ENCODE measurements around the gene CEP192.

DNA sequence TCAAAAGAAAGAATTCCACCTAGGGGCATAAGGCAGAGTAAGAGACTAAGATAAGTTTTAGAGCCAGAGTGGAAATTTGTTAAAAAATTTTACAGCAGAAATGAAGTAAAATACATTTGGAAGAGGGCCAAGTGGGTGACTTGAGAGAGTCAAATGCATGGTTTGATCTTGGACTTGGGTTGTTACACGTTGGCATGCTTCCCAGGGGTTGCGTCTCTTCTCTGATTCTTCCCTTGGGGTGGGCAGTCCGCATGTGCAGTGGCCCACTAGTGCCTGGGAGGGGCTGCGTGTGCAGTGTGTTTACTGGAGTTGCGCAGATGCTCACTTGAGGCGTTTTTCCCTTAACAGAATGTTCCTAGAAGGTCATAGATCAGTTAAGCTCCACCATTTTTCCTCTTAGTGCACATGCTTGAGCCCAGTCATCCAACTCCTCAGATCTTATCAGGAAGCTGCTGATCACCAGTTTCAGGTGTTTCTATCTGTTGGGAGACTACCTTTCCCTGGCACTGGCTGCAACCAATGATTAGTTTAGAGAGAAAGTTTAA is 30.2 kb upstream of the CEP192 start:
- TF ChIP-seq, protein P1, sequence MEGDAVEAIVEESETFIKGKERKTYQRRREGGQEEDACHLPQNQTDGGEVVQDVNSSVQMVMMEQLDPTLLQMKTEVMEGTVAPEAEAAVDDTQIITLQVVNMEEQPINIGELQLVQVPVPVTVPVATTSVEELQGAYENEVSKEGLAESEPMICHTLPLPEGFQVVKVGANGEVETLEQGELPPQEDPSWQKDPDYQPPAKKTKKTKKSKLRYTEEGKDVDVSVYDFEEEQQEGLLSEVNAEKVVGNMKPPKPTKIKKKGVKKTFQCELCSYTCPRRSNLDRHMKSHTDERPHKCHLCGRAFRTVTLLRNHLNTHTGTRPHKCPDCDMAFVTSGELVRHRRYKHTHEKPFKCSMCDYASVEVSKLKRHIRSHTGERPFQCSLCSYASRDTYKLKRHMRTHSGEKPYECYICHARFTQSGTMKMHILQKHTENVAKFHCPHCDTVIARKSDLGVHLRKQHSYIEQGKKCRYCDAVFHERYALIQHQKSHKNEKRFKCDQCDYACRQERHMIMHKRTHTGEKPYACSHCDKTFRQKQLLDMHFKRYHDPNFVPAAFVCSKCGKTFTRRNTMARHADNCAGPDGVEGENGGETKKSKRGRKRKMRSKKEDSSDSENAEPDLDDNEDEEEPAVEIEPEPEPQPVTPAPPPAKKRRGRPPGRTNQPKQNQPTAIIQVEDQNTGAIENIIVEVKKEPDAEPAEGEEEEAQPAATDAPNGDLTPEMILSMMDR (IDR thresholded peaks at IDR 0.05): no peak
- TF ChIP-seq EZH2 (IDR thresholded peaks at IDR 0.05; ENCODE audit: borderline replicate concordance, insufficient read depth, low read depth, low read length, poor library complexity, severe bottlenecking): no peak
